Left renal pelvis (tissue), 4 donors: ENCODE data around the gene RGS7BP. TPM values are rescaled to one million over a fixed set of nuclear protein-coding genes. Genes with fewer than 3 reads are reported as not detected.

Experiments
- DNase-seq, 4 donors: peaks; one replicate each; pipeline ENCODE4 v3.0.0-alpha.2; 2013; ENCODE audit warnings: low read depth in 4 of 4, low spot score in 3 of 4
- polyA plus RNA-seq, 4 donors: library from polyadenylated mRNA; unstranded; fragments of 120-200 nt; gene quantifications; one replicate each; pipeline ENCODE4 v1.2.1, GENCODE V29; 2013; ENCODE audit not compliant: insufficient read length in 4 of 4

Gene RGS7BP
- polyA plus RNA-seq, 4 donors: 1.4 to 8.3 (median 7.6) TPM

- DNase-seq: no peak
These were observed 123.1 kb downstream of the RGS7BP start for GRCh38 chr5:64628901-64629300.

DNA sequence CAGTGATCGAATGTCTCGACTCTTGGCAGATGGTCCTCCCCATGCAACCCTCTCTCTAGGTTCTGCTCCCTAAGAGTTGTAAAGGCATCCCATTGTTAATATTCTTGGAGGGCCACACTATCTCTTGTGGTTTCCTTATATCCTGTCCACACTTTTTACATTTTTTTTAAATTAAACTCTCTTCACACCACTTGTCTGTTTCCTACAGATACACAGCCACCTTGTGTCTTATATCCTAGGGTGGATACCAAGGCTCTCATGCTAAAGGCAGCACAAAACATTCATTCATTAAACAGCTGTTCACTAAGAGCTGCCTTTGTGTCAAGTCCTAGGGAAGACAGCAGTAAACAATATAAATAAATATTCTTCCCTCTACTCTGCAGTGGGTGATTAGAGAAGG lies 124.0 kb downstream of the RGS7BP start:
- DNase-seq: no peak

DNA sequence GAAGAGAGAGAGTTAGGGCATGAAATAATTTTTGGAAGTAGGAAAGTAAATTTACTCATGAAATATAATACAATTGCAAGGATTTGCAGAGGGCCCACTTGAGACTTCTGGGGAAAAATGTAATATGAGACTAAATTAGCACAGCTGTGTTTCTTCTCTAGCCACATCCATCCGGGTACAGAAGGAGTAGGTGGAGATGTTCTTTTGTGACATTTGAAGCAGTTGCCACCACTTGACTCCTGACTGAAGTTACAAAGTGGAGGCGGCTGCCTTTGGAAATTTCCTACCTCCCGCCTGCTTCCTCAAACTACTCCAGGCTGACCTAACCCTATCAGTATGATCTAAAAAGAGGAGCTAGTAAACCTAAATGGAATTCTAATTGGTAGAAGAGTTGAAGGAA lies 126.4 kb downstream of the RGS7BP start:
- no peak for DNase-seq

DNA sequence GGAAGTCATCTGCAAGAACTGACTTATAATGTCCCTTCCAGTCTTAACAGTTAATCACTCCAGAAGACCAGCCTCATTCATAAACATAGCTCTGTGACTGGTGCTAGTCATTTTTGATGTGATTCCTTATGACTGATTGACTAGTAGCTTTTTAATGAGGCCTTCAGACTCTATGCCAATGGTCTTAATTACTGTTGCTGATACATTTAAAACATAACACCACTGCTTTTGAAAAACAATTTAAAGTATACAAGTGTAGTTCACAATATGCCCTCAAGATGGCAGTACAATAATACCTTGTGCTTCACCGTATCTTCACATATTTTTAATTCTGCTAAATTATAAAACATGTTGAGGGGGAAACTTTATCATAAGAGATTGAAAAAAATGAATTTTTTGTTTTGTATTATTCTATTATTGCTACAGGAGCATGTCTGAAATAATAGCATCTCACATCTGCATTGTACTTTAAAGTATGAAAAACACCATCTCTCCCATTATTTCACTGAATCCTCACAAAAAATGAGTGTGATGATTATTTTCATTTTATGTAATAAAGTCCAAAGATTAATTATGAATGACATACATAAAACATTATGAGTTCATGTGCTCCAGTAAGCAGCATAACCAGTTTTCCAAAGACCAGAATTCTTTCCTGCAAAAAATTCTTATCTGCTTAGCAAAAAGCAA lies 129.3 kb downstream of the RGS7BP start:
- DNase-seq: no peak

DNA sequence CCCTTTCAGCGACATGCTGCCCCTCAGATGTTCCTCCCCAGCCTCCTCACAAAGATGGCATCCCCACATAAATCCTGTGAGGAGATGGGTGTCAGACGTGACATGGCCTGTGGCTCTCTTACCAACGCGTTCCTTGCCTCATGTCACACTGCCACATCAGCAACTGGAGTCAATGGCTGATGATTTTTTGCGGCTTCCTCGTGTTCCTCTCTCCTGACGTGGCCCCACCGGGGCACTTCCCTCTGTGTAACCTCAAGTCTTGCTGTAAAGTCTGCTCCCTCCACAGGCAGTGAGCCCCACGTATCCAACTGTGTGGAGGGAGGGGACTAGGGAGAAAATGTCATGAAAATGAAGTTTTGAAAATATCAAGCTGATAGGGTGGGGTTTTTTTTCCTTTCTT lies 131.3 kb downstream of the RGS7BP start:
- no peak for DNase-seq

DNA sequence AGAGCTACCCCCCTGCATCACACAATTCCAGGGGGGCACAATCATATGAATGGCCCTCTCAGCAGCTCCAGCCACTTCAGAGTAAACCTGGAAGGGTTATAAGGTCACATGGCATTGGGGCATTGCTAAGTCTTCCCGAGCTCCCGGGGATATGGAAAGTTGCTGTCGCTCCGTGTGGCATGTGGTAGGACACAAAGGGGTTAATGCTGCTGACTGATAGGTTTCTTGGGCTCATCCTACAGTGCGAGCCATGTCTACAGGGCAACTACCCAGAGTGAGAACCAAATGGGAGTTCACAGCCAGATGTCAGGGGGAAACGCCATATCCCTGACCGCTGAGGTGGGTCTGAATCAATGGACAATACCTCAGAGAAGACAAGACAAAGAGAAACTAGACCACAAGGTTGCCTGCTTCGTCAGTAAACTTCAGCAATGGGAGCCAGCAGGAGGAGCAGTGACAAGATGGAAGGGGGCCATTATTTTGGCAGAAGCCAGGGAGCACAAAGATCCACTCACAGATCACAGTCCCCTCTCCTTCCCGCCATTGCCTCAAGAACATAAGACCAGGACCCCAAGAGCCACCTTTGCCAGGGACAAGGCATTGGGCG lies 132.1 kb downstream of the RGS7BP start:
- no peak for DNase-seq

GRCh38 chr5:64644831-64645230 lies 139.0 kb downstream of the RGS7BP start:
- no peak for DNase-seq

DNA sequence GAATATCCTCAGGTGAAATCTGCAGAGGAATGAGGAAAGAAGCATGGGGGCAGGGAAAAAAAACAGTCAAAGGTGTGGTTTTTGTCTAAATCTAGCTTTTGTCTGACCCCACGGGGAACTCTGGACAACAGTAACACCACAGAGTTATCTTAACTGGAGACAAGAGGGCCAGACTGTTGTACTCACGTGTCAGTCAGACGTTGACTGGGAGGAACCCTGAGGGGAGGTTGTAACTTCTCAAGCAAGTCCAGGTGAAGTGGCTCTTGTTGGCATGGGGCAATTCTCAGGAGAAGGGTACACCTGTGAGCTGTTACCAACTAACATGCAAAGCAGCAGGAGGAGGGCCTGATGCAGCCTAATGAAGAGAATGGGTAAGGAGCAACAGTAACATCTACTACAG lies 140.4 kb downstream of the RGS7BP start:
- DNase-seq: no peak

DNA sequence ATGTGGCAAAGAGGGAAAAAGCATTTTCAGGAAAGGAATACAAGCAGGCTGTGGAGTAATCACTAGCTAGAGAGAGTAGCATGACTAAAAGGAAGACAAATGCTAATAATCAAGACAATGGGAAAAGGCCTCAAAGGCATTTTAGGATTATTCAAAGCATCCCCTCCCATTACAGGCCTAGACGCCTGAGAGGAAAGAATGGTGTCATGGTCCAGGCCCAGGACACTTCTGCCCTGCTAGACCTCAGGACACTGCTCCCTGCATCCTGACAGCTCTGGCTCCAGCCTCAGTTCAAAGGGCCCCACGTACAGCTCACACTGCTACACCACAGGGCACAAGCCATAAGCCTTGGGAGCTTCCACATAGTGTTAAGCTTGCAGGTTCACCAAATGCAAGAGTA lies 143.7 kb downstream of the RGS7BP start:
- no peak for DNase-seq

- DNase-seq: no peak
These were observed 148.1 kb downstream of the RGS7BP start for GRCh38 chr5:64653766-64654560.

DNA sequence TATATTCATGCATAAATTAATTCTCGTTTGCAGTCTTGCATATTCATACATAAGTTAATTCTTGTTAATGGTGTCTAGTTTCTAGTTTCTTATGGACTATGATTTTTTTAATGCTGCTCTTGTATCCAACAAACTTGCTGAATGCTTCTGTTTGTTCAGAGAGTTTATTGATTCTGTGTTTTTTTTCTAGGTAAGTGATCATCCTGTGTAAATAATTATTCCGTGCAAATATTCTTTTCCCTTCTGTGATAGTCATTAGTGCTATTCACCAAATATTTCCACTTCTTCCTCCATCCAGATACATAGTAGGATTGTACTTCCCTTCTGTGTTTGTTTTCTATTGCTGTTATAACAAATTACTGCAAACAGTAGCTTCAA lies 148.7 kb downstream of the RGS7BP start:
- DNase-seq: no peak

DNA sequence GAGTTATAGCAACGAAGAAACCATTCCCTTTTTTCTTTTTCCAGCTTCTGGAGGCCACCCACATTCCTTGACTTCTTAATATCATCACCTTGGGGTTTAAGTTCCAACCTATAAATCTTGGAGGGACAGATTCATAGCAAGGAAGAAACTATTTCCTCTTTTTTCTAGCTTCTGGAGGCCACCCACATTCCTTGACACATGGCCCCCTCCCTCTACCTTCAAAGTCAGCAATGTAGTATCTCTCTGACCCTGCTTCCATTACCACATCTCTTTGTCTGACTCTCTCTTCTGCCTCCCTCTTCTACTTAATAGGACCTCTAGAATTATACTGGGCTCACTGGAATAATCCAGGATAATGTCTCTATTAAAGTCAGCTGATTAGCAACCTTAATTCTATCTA lies 149.8 kb downstream of the RGS7BP start:
- DNase-seq: no peak

DNA sequence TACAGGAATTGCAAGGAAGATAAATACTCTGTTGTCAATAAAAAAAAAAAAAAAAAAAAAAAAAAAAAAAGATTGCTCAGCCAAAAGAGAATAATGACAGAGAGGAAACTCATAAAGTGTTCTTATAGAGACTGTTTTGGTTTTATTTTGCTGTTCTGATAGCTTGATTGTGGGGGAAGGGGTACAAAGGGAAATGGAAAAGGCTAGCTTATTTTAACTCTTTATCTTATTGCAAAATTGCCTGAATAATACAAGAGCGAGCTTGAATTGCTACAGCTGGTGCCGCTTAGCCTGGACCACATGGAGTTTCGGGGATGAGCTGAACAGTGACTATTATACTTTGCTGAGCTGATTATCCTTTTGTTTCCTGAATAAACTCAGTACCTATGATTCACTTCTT lies 153.5 kb downstream of the RGS7BP start:
- no peak for DNase-seq

Other genes starting within 250 kb of the RGS7BP start
- under 1 TPM in 1 of 4 donors, not detected in 3; 0.34 TPM for gene SHISAL2B, start 184.5 kb downstream of the RGS7BP start, polyA plus RNA-seq